HG03045 (cell line): ENCODE measurements around the gene DIP2B.

Experiments
- ATAC-seq: cut with Tn5 transposase; IDR thresholded peaks from one replicate; pipeline ENCODE4 v1.9.1; 2021; ENCODE audit warnings: mild to moderate bottlenecking, moderate library complexity; ENCODE audit not compliant: unreplicated experiment

DIP2B gene

DNA sequence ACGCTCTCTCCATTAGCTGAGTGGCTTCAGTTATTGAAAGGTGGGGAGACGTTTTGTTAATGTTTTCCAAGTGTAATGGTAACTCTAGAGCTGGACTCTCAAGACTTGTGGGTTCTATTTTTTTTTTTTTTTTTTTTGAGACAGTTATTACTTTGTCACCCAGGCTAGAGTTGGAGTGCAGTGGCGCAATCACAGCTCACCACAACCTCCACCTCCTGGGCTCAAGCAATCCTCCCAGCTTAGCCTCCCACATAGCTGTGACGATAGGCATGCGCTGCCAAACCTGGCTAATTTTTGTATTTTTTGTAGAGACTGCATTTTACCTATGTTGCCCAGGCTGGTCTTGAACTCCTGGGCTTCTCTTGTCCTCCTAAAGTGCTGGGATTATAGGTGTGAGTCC lies 285.3 kb downstream of the DIP2B start:
- no peak for ATAC-seq
